K562 (cell line): Measurements from ENCODE around the gene APEX1. TPM values are rescaled to one million over a fixed set of nuclear protein-coding genes. Genes with fewer than 3 reads are reported as not detected.

Experiments used
- ATAC-seq: fragments of 200-7000 bp; cut with Tn5 transposase; 3 replicates; pipeline ENCODE4 v1.9.1; 2020; ENCODE audit warnings: moderate library complexity
- BruUV-seq: library from RNA; stranded (reverse); fragments of 400-500 nt; replicated peaks from 2 replicates; lab custom pipeline; 2021; lab: Mats Ljungman, UMichigan
- CTCF ChIA-PET: fragments of 300-600 bp; formaldehyde crosslinking; extraction: SDS; loops from one replicate; lab custom pipeline; 2021; ENCODE audit warnings: low intra/inter-chr PET ratio; lab: Yijun Ruan, JAX
- POLR2A ChIA-PET: fragments of 300-600, 350-650 bp; sonication (Branson Sonifier 250); formaldehyde crosslinking; extraction: SDS; loops from one replicate; lab custom pipeline; 2021; ENCODE audit warnings: antibody characterized with exemption, inconsistent platforms; lab: Yijun Ruan, JAX
- DNase-seq, 4 experiments: peaks; one replicate each; pipeline versions ENCODE4 v3.0.0 to v3.0.0-alpha.2; 2011 to 2018; ENCODE audit warnings: low spot score in 3 of 4, mixed read lengths in 3 of 4; ENCODE audit errors: extremely low read depth in 1 of 4
- FAIRE-seq: peaks from 2 replicates; lab custom pipeline; 2011; peaks lifted over from hg19 to GRCh38; lab: Jason Lieb, UNC
- H2AFZ ChIP-seq: 2 replicates; pipeline ENCODE4 v1.6.0; 2011; ENCODE audit warnings: low read depth, low read length, control low read depth, inconsistent platforms
- H3K27ac ChIP-seq: fragments of 200-600 bp; 3 replicates; pipeline ENCODE4 v1.8.0; 2011; ENCODE audit warnings: low read depth, mild to moderate bottlenecking, control low read depth, inconsistent platforms, low read length, moderate library complexity, mixed read lengths; ENCODE audit errors: extremely low read depth
- H3K27me3 ChIP-seq, 2 experiments: fragments of 300-600 bp in 1 of 2; 2 replicates in 1 of 2; 3 replicates in 1 of 2; pipeline versions ENCODE4 v1.6.0 to v1.8.0; 2011; ENCODE audit warnings: inconsistent platforms in 2 of 2, low read length in 2 of 2, mild to moderate bottlenecking in 1 of 2, mixed read lengths in 1 of 2, moderate library complexity in 1 of 2; ENCODE audit not compliant: control insufficient read depth in 2 of 2, insufficient read depth in 2 of 2
- H3K36me3 ChIP-seq: fragments of 300-600 bp; 3 replicates; pipeline ENCODE4 v1.8.0; 2011; ENCODE audit warnings: mild to moderate bottlenecking, low read length, inconsistent platforms; ENCODE audit not compliant: control insufficient read depth, insufficient read depth
- H3K4me1 ChIP-seq, 2 experiments: fragments of 200-600 bp in 1 of 2; replicated peaks in 1 of 2; 2 replicates in 1 of 2; 3 replicates in 1 of 2; pipeline versions ENCODE4 v1.5.1 to v1.8.0; 2011; ENCODE audit warnings: inconsistent platforms in 2 of 2, low read length in 2 of 2, mild to moderate bottlenecking in 1 of 2, mixed read lengths in 1 of 2, moderate library complexity in 1 of 2; ENCODE audit not compliant: control insufficient read depth in 2 of 2, insufficient read depth in 2 of 2
- H3K4me2 ChIP-seq: 2 replicates; pipeline ENCODE4 v1.6.1; 2011; ENCODE audit warnings: low read length, control low read depth, inconsistent platforms, mixed read lengths; ENCODE audit not compliant: insufficient read depth
- H3K4me3 ChIP-seq: fragments of 200-600 bp; sonication (generic), shearing (Covaris generic); 2 replicates; pipeline ENCODE4 v1.5.1; 2016; ENCODE audit warnings: control low read depth, inconsistent platforms
- H3K79me2 ChIP-seq: fragments of 200-600 bp; 3 replicates; pipeline ENCODE4 v1.8.0; 2011; ENCODE audit warnings: low read length, inconsistent platforms; ENCODE audit not compliant: control insufficient read depth, insufficient read depth
- H3K9ac ChIP-seq, 2 experiments: 2 replicates each; pipeline versions ENCODE4 v1.6.0 to v1.6.1; 2011; ENCODE audit warnings: low read depth in 2 of 2, low read length in 2 of 2, control low read depth in 1 of 2, inconsistent platforms in 1 of 2, mild to moderate bottlenecking in 1 of 2, mixed read lengths in 1 of 2; ENCODE audit not compliant: insufficient read depth in 1 of 2
- H3K9me1 ChIP-seq: one replicate; pipeline ENCODE4 v1.6.0; 2011; ENCODE audit warnings: inconsistent platforms, mild to moderate bottlenecking, low read length, moderate library complexity; ENCODE audit not compliant: control insufficient read depth, insufficient read depth
- H3K9me3 ChIP-seq: replicated peaks from 2 replicates; pipeline ENCODE4 v1.5.1; 2011; ENCODE audit warnings: low read depth, low read length, inconsistent platforms; ENCODE audit not compliant: control insufficient read depth, insufficient read depth
- H4K20me1 ChIP-seq: replicated peaks from 2 replicates; pipeline ENCODE4 v1.6.1; 2011; ENCODE audit warnings: low read length, inconsistent platforms, mixed read lengths; ENCODE audit not compliant: control insufficient read depth, insufficient read depth
- ADNP ChIP-seq: fragments of 200-800 bp; sonication (Bioruptor generic); IDR thresholded peaks from 2 replicates; pipeline ENCODE4 v1.6.1; 2016; ENCODE audit warnings: missing genetic modification characterization, missing compliant biosample characterization
- CHD2 ChIP-seq: IDR thresholded peaks from 2 replicates; pipeline ENCODE4 v1.6.1; 2011; ENCODE audit warnings: low read depth, low read length
- HDAC3 ChIP-seq: fragments of 450-650 bp; IDR thresholded peaks from 2 replicates; pipeline ENCODE4 v1.6.1; 2018; ENCODE audit warnings: borderline replicate concordance, mild to moderate bottlenecking, moderate library complexity; ENCODE audit not compliant: partially characterized antibody
- HMG20B ChIP-seq: fragments of 250-450 bp; sonication (Bioruptor Pico); IDR thresholded peaks from 2 replicates; pipeline ENCODE4 v1.5.0; 2021; ENCODE audit warnings: mild to moderate bottlenecking
- HNRNPLL ChIP-seq: fragments of 200-400 bp; formaldehyde crosslinking; IDR thresholded peaks from 2 replicates; pipeline ENCODE4 v1.6.1; 2017; ENCODE audit warnings: low read length, low read depth, mild to moderate bottlenecking; ENCODE audit not compliant: poor library complexity, severe bottlenecking
- MIER1 ChIP-seq: fragments of 450-650 bp; IDR thresholded peaks from 2 replicates; pipeline ENCODE4 v1.6.1; 2016; ENCODE audit warnings: antibody characterized with exemption, mild to moderate bottlenecking, low read depth
- POLR2AphosphoS2 ChIP-seq: IDR thresholded peaks from 2 replicates; pipeline ENCODE4 v1.6.1; 2012; ENCODE audit warnings: low read length, improper control_type of control experiment
- SMARCB1 ChIP-seq: IDR thresholded peaks from 2 replicates; pipeline ENCODE4 v1.6.1; 2011; ENCODE audit warnings: improper control_type of control experiment, low read depth; ENCODE audit not compliant: insufficient read length
- STAT5B ChIP-seq: fragments of 250-450 bp; sonication (Bioruptor Pico); IDR thresholded peaks from 2 replicates; pipeline ENCODE4 v1.8.0; 2021; ENCODE audit warnings: mild to moderate bottlenecking, inconsistent platforms
- ZEB2 ChIP-seq: fragments of 450-650 bp; IDR thresholded peaks from 2 replicates; pipeline ENCODE4 v1.6.1; 2016
- ZNF277 ChIP-seq: fragments of 250-450 bp; sonication (Bioruptor Pico); IDR thresholded peaks from 2 replicates; pipeline ENCODE4 v1.8.0; 2022; ENCODE audit warnings: inconsistent platforms, mild to moderate bottlenecking, moderate library complexity, borderline replicate concordance
- ZNF764 ChIP-seq: fragments of 250-450 bp; sonication (Bioruptor Pico); IDR thresholded peaks from 2 replicates; pipeline ENCODE4 v1.4.0; 2020; ENCODE audit warnings: low read depth, mild to moderate bottlenecking, moderate library complexity
- WGBS: fragments of 100-300 bp; shearing (Covaris generic); methylation state at CpG from one replicate; pipeline ENCODE4 v1.1.6; 2016; ENCODE audit warnings: low coverage, mixed read lengths; ENCODE audit not compliant: insufficient coverage; ENCODE audit errors: missing lambda C conversion rate; 5-methylcytosine and 5-hydroxymethylcytosine counted together
- in situ Hi-C: fragments of 300-500 bp; cut with MboI; formaldehyde crosslinking; loops from 4 replicates; pipeline ENCODE4 v1.15.0; 2018; ENCODE audit warnings: inconsistent platforms, mixed read lengths
- intact Hi-C: fragments of 100-400 bp; cut with micrococcal nuclease; formaldehyde crosslinking; loops from 2 replicates; pipeline ENCODE4 v1.14.2; 2022
- polyA plus RNA-seq, 8 experiments: library from polyadenylated mRNA; depleted of rRNA in 4 of 8; stranded (reverse) in 5 of 8; unstranded in 3 of 8; fragments of >200 nt; fragmentation: Nextera tagmentation in 2 of 8; fragmentation: Illumina TruSeq in 1 of 8; extraction: Ambion mirVana in 2 of 8; extraction: Trizol in 1 of 8; gene quantifications; 2 replicates each; pipeline versions ENCODE4 v1.2.1 to v1.2.3, GENCODE V29; 2011 to 2014; ENCODE audit warnings: inconsistent platforms in 1 of 8, missing spikeins in 1 of 8
- total RNA-seq, 7 experiments: library from RNA; depleted of rRNA in 6 of 7; stranded (reverse); fragments of >200 nt in 6 of 7; fragmentation: Illumina TruSeq in 2 of 7; extraction: Trizol in 2 of 7; gene quantifications; 2 replicates each; pipeline versions ENCODE4 v1.2.1 to v1.2.3, GENCODE V29; 2011 to 2021; ENCODE audit warnings: low replicate concordance in 1 of 7
- TF ChIP-seq, protein P1 (sequence below): fragments of 250-450 bp; sonication (Bioruptor Pico); IDR thresholded peaks from 2 replicates; pipeline ENCODE4 v1.8.0; 2021; ENCODE audit warnings: moderate library complexity, mild to moderate bottlenecking, inconsistent platforms
- TF ChIP-seq, protein P2 (sequence below): fragments of 450-650 bp; formaldehyde crosslinking; IDR thresholded peaks from 2 replicates; pipeline ENCODE4 v1.4.0; 2020; ENCODE audit warnings: mild to moderate bottlenecking, moderate library complexity

The APEX1 gene
- total and polyA plus RNA-seq, 9 of the 15 experiments (the other 6 are each of a cell fraction or from before 2014, with no cell fraction given) = 50.2 to 274 (median 158) TPM

GRCh38 chr14:20435582-20436362 is 19.3 kb upstream of the APEX1 start, which contains the start of gene KLHL33:
TSS of gene KLHL33 (minus strand) at chr14:20436166. CDS start at chr14:20435811, 355 bp downstream.
- Histone ChIP-seq H3K9ac (no peak within 1 kb of the TSS), H3K4me1 (peaks cover 2 to 7% of the 10 kb centered on the region in 2 experiments; a peak in 3 of 5 replicates), H3K27me3 (no peaks in the 10 kb centered on the region), H3K9me1 (no peaks in the 10 kb centered on the region), H4K20me1 (no peaks in the 10 kb centered on the region), H3K36me3 (no peaks in the 10 kb centered on the region), H3K79me2 (no peaks in the 10 kb centered on the region), H3K27ac (no peak within 1 kb of the TSS), H3K4me3 (no peak within 1 kb of the TSS), H2AFZ (no peak within 1 kb of the TSS), H3K9me3 (no peaks in the 10 kb centered on the region), H3K4me2 (no peak within 1 kb of the TSS)
- intact Hi-C loops (no loop called here), in situ Hi-C loops (no loop called here)
- ATAC-seq (no peak; the same call in 1 of the 3 replicates), FAIRE-seq (no peak), DNase-seq (no peak)
- ChIA-PET POLR2A (interaction anchor here (0.8 kb wide), 1 partner anchor 10 kb away, joined by 5 read pairs; no protein-coding TSS in a partner anchor), CTCF (no interaction called here)
- TF ChIP-seq HDAC3 (no peak), ZNF764 (CRISPR knock-in tag) (no peak), HNRNPLL (no peak), ZNF277 (CRISPR knock-in tag) (no peak), POLR2AphosphoS2 (no peak), SMARCB1 (no peak), ZEB2 (no peak), STAT5B (CRISPR knock-in tag) (no peak), CHD2 (no peak), HMG20B (CRISPR knock-in tag) (no peak), ADNP (no peak), MIER1 (no peak)
- TF ChIP-seq, protein P1, sequence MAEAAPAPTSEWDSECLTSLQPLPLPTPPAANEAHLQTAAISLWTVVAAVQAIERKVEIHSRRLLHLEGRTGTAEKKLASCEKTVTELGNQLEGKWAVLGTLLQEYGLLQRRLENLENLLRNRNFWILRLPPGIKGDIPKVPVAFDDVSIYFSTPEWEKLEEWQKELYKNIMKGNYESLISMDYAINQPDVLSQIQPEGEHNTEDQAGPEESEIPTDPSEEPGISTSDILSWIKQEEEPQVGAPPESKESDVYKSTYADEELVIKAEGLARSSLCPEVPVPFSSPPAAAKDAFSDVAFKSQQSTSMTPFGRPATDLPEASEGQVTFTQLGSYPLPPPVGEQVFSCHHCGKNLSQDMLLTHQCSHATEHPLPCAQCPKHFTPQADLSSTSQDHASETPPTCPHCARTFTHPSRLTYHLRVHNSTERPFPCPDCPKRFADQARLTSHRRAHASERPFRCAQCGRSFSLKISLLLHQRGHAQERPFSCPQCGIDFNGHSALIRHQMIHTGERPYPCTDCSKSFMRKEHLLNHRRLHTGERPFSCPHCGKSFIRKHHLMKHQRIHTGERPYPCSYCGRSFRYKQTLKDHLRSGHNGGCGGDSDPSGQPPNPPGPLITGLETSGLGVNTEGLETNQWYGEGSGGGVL = no peak
- TF ChIP-seq, protein P2, sequence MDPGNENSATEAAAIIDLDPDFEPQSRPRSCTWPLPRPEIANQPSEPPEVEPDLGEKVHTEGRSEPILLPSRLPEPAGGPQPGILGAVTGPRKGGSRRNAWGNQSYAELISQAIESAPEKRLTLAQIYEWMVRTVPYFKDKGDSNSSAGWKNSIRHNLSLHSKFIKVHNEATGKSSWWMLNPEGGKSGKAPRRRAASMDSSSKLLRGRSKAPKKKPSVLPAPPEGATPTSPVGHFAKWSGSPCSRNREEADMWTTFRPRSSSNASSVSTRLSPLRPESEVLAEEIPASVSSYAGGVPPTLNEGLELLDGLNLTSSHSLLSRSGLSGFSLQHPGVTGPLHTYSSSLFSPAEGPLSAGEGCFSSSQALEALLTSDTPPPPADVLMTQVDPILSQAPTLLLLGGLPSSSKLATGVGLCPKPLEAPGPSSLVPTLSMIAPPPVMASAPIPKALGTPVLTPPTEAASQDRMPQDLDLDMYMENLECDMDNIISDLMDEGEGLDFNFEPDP (CRISPR knock-in tag) = no peak
- no TSS peak for BruUV-seq
- WGBS = 50% methylated on average over 13 of the region's 17 CpGs
